GM19351 (cell line): ENCODE measurements around the gene ATP2C2.

ENCODE experiments used
- ATAC-seq: cut with Tn5 transposase; IDR thresholded peaks from one replicate; pipeline ENCODE4 v1.9.1; 2021; ENCODE audit warnings: mild to moderate bottlenecking, moderate library complexity; ENCODE audit not compliant: unreplicated experiment

ATP2C2 gene

DNA sequence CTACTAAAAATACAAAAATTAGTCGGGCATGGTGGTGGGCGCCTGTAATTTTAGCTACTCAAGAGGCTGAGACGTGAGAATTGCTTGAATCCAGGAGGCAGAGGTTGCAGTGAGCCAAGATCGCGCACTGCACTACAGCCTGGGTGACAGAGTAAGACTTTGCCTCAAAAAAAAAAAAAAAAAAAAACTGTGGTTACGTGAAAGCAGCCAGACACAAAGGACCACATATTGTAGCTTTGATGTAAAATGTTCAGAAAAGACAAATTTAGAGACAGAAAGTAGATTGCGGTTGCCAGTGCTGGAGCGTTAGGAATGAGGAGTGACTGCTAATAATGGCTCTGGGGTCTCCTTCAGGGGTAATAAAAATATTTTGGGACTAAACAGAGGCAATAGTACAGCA lies 140.2 kb downstream of the ATP2C2 start:
- no peak for ATAC-seq

DNA sequence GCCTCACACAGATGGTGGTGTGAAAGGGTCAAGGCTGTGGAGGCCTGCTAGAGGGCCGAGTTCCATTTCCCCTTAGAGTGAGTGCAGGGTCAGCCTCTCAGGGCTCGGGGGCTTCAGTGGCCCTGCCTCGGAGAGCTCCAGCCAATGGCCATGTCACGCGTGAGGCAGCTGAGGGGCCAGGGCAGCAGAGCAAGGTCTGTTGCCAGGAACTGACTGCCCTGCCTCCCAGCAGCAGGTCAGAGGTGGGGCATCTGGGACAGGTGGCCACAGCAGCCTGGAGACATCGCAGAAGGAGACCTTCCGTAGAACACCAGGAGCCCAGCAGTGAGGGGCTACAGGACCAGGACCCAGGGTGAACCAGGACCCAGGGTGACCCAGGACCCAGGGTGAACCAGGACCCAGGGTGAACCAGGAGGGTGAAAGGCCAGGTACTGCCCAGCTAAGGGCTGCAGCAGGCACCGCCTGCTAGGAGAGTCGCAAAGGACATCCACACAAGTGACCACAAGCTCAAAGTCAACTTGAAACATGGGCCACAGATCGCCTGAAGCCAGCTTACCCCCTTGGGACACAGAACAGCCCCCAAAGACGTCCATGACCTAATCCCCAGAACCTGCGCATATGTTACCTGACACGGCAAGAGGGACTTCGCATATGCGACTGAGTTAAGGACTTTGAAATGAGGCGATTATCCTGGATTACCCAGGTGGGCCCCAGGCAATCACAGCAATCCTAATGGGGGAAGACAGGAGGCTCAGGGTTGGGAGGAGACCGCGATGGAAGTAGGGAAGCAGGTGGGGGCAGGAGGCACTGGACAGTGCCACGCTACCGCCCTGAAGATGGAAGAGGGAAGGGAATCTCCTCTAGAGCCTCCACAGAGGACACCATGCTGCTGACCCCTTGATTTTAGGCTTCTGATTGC lies 141.0 kb downstream of the ATP2C2 start:
- no peak for ATAC-seq

DNA sequence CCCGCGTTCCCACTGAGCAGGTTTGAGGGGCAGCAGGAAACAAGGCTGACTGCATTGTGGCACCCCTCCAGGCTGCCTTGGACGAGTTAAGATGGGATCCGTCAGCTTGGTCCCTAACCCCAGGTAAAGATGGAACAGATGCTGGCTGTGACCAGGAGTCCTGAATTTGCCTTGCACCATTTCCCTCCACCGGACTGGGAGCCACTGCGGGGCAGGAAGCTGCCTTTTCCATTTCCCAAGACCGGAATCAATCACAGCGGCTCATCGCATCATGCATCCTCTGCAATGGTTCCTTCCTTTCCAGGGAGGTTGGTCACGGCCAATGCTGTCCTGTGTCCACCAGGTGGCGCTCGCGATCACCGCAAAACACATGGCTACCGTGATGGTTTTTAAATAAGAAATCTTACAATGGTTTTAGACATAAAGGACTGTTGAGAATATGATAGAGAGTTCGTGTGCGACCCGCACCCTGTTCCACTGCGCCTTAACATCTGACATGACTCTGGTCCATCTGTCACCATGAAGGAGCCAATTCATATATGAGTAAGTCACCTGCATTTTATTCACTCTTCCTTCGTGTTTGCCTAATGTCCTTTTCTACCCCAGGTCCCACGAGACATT lies 143.0 kb downstream of the ATP2C2 start:
- ATAC-seq, result no peak

DNA sequence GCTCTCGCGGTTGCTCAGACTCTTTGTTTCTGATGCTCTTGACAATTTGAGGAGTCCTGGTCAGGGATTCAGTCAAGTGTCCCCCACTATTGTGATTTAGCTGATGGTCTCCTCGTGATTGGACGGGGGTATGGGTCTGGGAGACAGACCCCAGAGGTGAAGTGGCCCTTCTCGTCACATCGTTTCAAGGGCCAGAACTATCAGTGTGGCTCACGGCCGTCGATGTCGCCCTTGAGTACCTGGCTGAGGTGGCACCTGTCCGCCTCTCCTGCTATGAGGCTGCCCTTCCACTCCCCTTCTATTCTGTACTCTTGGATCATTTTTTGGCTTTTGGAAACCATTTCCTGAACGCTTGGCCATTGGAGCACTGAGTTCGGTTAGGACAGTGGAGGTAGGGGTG lies 143.5 kb downstream of the ATP2C2 start:
- no peak for ATAC-seq

DNA sequence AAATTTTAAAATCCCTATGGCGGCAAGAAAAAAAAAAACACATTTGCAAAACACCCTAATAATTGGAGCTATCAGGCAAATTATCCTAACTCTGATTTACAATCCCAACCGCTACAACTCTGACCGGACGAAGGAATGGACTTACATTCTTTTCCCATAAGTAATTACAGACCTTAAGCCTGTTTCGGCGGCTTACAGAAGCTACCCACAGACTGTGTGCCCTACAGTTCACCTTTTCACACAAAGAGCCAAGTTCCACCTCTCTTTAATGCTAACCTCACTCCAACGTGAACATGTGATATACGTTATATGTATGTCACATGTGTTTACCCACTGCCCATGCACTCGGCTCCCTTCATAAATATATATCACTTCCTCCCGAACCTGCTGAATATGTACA lies 144.8 kb downstream of the ATP2C2 start:
- ATAC-seq, result no peak

DNA sequence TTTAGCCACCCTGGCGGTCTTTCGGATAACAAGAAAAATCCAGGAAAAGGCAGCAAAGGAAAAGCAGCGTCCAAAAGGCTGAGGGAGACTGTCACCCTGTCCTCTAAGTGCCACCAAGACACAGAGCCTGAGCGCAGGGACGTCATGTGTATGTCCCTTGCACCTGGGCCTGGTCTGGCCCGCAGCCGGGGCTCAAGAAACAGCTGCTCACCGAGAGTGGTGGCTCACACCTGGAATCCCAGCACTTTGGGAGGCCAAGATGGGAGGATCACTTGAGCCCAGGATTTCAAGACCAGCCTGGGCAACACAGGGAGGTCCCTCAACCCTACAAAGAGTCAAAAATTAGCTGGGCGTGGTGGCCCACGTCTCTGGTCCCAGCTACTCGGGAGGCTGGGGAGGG lies 145.3 kb downstream of the ATP2C2 start:
- ATAC-seq, result no peak
